WTC11 (cell line): ENCODE measurements around the gene IZUMO2. TPM values are rescaled to one million over a fixed set of nuclear protein-coding genes. Genes with fewer than 3 reads are reported as not detected.

Source experiments
- ATAC-seq: fragments of 200-7000 bp; cut with Tn5 transposase; 2 replicates; pipeline ENCODE4 v1.10.0; 2021; ENCODE audit warnings: mild to moderate bottlenecking, moderate library complexity
- CTCF ChIA-PET: fragments of 300-600 bp; sonication (Branson Sonifier 250); formaldehyde crosslinking; loops from one replicate; lab custom pipeline; 2021; ENCODE audit warnings: antibody characterized with exemption; lab: Charles Lee
- POLR2A ChIA-PET: fragments of 350-600 bp; sonication (Branson Sonifier 250); formaldehyde crosslinking; loops from one replicate; lab custom pipeline; 2021; ENCODE audit warnings: antibody characterized with exemption; lab: Charles Lee
- DNase-seq: peaks from one replicate; pipeline ENCODE4 v3.0.0; 2021; ENCODE audit warnings: low spot score
- H3K27ac Mint-ChIP-seq: 2 replicates; pipeline ENCODE4 v1.8.0; 2021; ENCODE audit warnings: mixed read lengths
- H3K27me3 Mint-ChIP-seq: 2 replicates; pipeline ENCODE4 v1.8.0; 2021; ENCODE audit warnings: low read depth, mild to moderate bottlenecking, moderate library complexity, mixed read lengths
- H3K36me3 Mint-ChIP-seq: 2 replicates; pipeline ENCODE4 v1.8.0; 2021; ENCODE audit warnings: mixed read lengths
- H3K4me1 Mint-ChIP-seq: 2 replicates; pipeline ENCODE4 v1.8.0; 2022; ENCODE audit warnings: mixed read lengths
- H3K4me3 Mint-ChIP-seq: 2 replicates; pipeline ENCODE4 v1.8.0; 2021; ENCODE audit warnings: mild to moderate bottlenecking, moderate library complexity, mixed read lengths
- H3K9me3 Mint-ChIP-seq: 2 replicates; pipeline ENCODE4 v1.8.0; 2021; ENCODE audit warnings: mixed read lengths
- ATF3 ChIP-seq: sonication (generic); formaldehyde crosslinking; conservative IDR thresholded peaks from 2 replicates; pipeline ENCODE4 v1.8.1; 2022; ENCODE audit warnings: mild to moderate bottlenecking, missing genetic modification reagents
- CTCF ChIP-seq: fragments of 200-600 bp; IDR thresholded peaks from 2 replicates; pipeline ENCODE4 v1.8.0; 2022; ENCODE audit warnings: antibody characterized with exemption
- GTF2I ChIP-seq: fragments of 250-450 bp; sonication (Bioruptor Pico); conservative IDR thresholded peaks from 2 replicates; pipeline ENCODE4 v1.4.0; 2021; ENCODE audit warnings: mild to moderate bottlenecking
- KAT7 ChIP-seq: sonication (generic); formaldehyde crosslinking; IDR thresholded peaks from 2 replicates; pipeline ENCODE4 v1.8.1; 2023; ENCODE audit warnings: missing genetic modification reagents, mild to moderate bottlenecking, borderline replicate concordance
- NFE2L1 ChIP-seq: sonication (generic); formaldehyde crosslinking; IDR thresholded peaks from 2 replicates; pipeline ENCODE4 v1.8.1; 2023; ENCODE audit warnings: missing genetic modification reagents
- PREB ChIP-seq: sonication (generic); formaldehyde crosslinking; IDR thresholded peaks from 2 replicates; pipeline ENCODE4 v1.8.1; 2022; ENCODE audit warnings: mild to moderate bottlenecking, missing genetic modification reagents, moderate library complexity, borderline replicate concordance
- SMAD3 ChIP-seq: sonication (generic); formaldehyde crosslinking; IDR thresholded peaks from 2 replicates; pipeline ENCODE4 v1.8.0; 2022; ENCODE audit warnings: missing genetic modification reagents, mild to moderate bottlenecking, borderline replicate concordance
- USF1 ChIP-seq: sonication (generic); formaldehyde crosslinking; IDR thresholded peaks from 2 replicates; pipeline ENCODE4 v1.8.0; 2022; ENCODE audit warnings: mild to moderate bottlenecking, missing genetic modification reagents
- ZBTB21 ChIP-seq: sonication (generic); formaldehyde crosslinking; IDR thresholded peaks from 2 replicates; pipeline ENCODE4 v1.8.1; 2023; ENCODE audit warnings: mild to moderate bottlenecking, missing genetic modification reagents, borderline replicate concordance
- ZNF512 ChIP-seq: sonication (generic); formaldehyde crosslinking; IDR thresholded peaks from 2 replicates; pipeline ENCODE4 v1.8.1; 2022; ENCODE audit warnings: missing genetic modification reagents, borderline replicate concordance
- total RNA-seq: library from RNA; stranded (reverse); gene quantifications from 3 replicates; pipeline ENCODE4 v1.2.3, GENCODE V29; 2021
- TF ChIP-seq, protein P1 (sequence below): sonication (generic); formaldehyde crosslinking; IDR thresholded peaks from 2 replicates; pipeline ENCODE4 v1.8.1; 2022; ENCODE audit warnings: low read depth, mild to moderate bottlenecking, moderate library complexity, missing genetic modification reagents, borderline replicate concordance
- TF ChIP-seq, protein P2 (sequence below): sonication (generic); formaldehyde crosslinking; IDR thresholded peaks from 2 replicates; pipeline ENCODE4 v1.8.1; 2023; ENCODE audit warnings: mild to moderate bottlenecking, missing genetic modification reagents, moderate library complexity
- TF ChIP-seq, protein P3 (sequence below): fragments of 250-450 bp; sonication (Bioruptor Pico); IDR thresholded peaks from 2 replicates; pipeline ENCODE4 v1.9.0; 2021; ENCODE audit warnings: mild to moderate bottlenecking

The IZUMO2 gene
- total RNA-seq, 1 experiment from 2014 or later: 1.0 TPM

- ATAC-seq (no peak), DNase-seq (no peak)
- H3K4me1 Mint-ChIP-seq: peaks cover 16% of the 10 kb centered on the region
- TF ChIP-seq, protein P1, sequence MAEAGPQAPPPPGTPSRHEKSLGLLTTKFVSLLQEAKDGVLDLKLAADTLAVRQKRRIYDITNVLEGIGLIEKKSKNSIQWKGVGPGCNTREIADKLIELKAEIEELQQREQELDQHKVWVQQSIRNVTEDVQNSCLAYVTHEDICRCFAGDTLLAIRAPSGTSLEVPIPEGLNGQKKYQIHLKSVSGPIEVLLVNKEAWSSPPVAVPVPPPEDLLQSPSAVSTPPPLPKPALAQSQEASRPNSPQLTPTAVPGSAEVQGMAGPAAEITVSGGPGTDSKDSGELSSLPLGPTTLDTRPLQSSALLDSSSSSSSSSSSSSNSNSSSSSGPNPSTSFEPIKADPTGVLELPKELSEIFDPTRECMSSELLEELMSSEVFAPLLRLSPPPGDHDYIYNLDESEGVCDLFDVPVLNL (CRISPR knock-in tag): no peak
- TF ChIP-seq PREB (CRISPR knock-in tag) (no peak), USF1 (CRISPR knock-in tag) (peak; percentile 74), GTF2I (no peak)
- TF ChIP-seq, protein P2, sequence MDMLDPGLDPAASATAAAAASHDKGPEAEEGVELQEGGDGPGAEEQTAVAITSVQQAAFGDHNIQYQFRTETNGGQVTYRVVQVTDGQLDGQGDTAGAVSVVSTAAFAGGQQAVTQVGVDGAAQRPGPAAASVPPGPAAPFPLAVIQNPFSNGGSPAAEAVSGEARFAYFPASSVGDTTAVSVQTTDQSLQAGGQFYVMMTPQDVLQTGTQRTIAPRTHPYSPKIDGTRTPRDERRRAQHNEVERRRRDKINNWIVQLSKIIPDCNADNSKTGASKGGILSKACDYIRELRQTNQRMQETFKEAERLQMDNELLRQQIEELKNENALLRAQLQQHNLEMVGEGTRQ (CRISPR knock-in tag): peak; percentile 72
- POLR2A ChIA-PET: no interaction called here
- CTCF ChIA-PET: interaction anchor here (0.6 to 1.2 kb wide), 2 partner anchors 11 to 35 kb away, joined by 3 read pairs; no protein-coding TSS in a partner anchor
- peaks cover 2% of the 10 kb centered on the region; the same call in 1 of the 2 replicates for H3K36me3 Mint-ChIP-seq
- H3K27ac Mint-ChIP-seq: no peak overlapping the region
- H3K27me3 Mint-ChIP-seq: peaks cover 33% of the 10 kb centered on the region
- H3K4me3 Mint-ChIP-seq: no peak overlapping the region
- H3K9me3 Mint-ChIP-seq: peaks cover 14% of the 10 kb centered on the region
Observed at GRCh38 chr19:50158577-50158976, 4.5 kb downstream of the IZUMO2 start.

- CTCF ChIA-PET: interaction anchor here (0.6 to 1.7 kb wide), 8 partner anchors 10 to 173 kb away, joined by 3 to 8 read pairs (median 4); partner anchors contain the start of gene KCNC3
- TF ChIP-seq PREB (CRISPR knock-in tag) (no peak), NFE2L1 (no peak), ZBTB21 (CRISPR knock-in tag) (no peak), CTCF (peak; percentile 76), GTF2I (peak; percentile 53; the same call in 1 of the 2 replicates), SMAD3 (CRISPR knock-in tag) (no peak), ZNF512 (no peak), KAT7 (no peak), ATF3 (CRISPR knock-in tag) (no peak)
- TF ChIP-seq, protein P3, sequence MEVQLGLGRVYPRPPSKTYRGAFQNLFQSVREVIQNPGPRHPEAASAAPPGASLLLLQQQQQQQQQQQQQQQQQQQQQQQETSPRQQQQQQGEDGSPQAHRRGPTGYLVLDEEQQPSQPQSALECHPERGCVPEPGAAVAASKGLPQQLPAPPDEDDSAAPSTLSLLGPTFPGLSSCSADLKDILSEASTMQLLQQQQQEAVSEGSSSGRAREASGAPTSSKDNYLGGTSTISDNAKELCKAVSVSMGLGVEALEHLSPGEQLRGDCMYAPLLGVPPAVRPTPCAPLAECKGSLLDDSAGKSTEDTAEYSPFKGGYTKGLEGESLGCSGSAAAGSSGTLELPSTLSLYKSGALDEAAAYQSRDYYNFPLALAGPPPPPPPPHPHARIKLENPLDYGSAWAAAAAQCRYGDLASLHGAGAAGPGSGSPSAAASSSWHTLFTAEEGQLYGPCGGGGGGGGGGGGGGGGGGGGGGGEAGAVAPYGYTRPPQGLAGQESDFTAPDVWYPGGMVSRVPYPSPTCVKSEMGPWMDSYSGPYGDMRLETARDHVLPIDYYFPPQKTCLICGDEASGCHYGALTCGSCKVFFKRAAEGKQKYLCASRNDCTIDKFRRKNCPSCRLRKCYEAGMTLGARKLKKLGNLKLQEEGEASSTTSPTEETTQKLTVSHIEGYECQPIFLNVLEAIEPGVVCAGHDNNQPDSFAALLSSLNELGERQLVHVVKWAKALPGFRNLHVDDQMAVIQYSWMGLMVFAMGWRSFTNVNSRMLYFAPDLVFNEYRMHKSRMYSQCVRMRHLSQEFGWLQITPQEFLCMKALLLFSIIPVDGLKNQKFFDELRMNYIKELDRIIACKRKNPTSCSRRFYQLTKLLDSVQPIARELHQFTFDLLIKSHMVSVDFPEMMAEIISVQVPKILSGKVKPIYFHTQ (CRISPR knock-in tag): no peak
- POLR2A ChIA-PET: no interaction called here
- Mint-ChIP-seq H3K4me1 (peaks cover 21% of the 10 kb centered on the region), H3K9me3 (peaks cover 14% of the 10 kb centered on the region), H3K27me3 (peaks cover 32% of the 10 kb centered on the region), H3K27ac (no peak overlapping the region), H3K36me3 (peaks cover 2% of the 10 kb centered on the region; the same call in 1 of the 2 replicates), H3K4me3 (no peak overlapping the region)
- DNase-seq (peak; percentile 68), ATAC-seq (peak; percentile 72)
Observed at GRCh38 chr19:50155520-50156109, 7.5 kb downstream of the IZUMO2 start.
